Adrenal gland (tissue), 12 donors: Measurements from ENCODE around the gene DOK6. TPM values are rescaled to one million over a fixed set of nuclear protein-coding genes. Genes with fewer than 3 reads are reported as not detected.
A peak's percentile ranks its signal among the peaks of the same experiment; 100 is the strongest.

Experiments
- DNase-seq, 7 donors: peaks; one replicate each; pipeline ENCODE4 v3.0.0-alpha.2; 2019 to 2020
- H3K27ac ChIP-seq, 5 donors: fragments of 200-600 bp; sonication (generic) in 4 of 5; 1 replicate in 3 of 5; 2 replicates in 2 of 5; pipeline versions ENCODE4 v1.5.1 to v1.8.0; 2016 to 2020; ENCODE audit warnings: mild to moderate bottlenecking in 1 of 5
- H3K27me3 ChIP-seq: fragments of 200-600 bp; 2 replicates; pipeline ENCODE4 v1.8.0; 2021
- H3K36me3 ChIP-seq, 2 donors: fragments of 200-600 bp; replicated peaks in 1 of 2; 1 replicate in 1 of 2; 2 replicates in 1 of 2; pipeline versions ENCODE4 v1.5.1 to v1.8.0; 2018 to 2022
- H3K4me1 ChIP-seq, 2 donors: fragments of 200-600 bp; replicated peaks in 1 of 2; 1 replicate in 1 of 2; 2 replicates in 1 of 2; pipeline versions ENCODE4 v1.5.1 to v1.8.0; 2018 to 2021
- H3K4me3 ChIP-seq, 4 donors: fragments of 200-600 bp; sonication (generic) in 3 of 4; one replicate each; pipeline ENCODE4 v1.5.1; 2016 to 2018
- H3K9me3 ChIP-seq, 3 donors: fragments of 200-600 bp; sonication (generic) in 1 of 3; replicated peaks in 1 of 3; 1 replicate in 2 of 3; 2 replicates in 1 of 3; pipeline versions ENCODE4 v1.5.1 to v1.8.0; 2016 to 2021
- CTCF ChIP-seq, 6 experiments: fragments of 450-650 bp in 4 of 6; fragments of 200-600 bp in 2 of 6; sonication (generic) in 1 of 6; IDR thresholded peaks; 1 replicate in 5 of 6; 2 replicates in 1 of 6; pipeline versions ENCODE4 v1.5.1 to v1.8.0; 2016 to 2021; ENCODE audit warnings: antibody characterized with exemption in 6 of 6, mild to moderate bottlenecking in 2 of 6, moderate library complexity in 1 of 6
- POLR2A ChIP-seq, 2 donors: fragments of 450-650 bp; IDR thresholded peaks; one replicate each; pipeline ENCODE4 v1.6.1; 2017; ENCODE audit warnings: antibody characterized with exemption in 2 of 2, mild to moderate bottlenecking in 2 of 2, moderate library complexity in 1 of 2
- WGBS, 4 donors: extraction: QIAGEN DNeasy Blood & Tissue Kit in 2 of 4; methylation state at CpG; one replicate each; pipeline versions ENCODE4 v1.1.5 to v1.1.7; 2013 to 2017; 5-methylcytosine and 5-hydroxymethylcytosine counted together
- intact Hi-C, 2 donors: fragments of 100-400 bp; cut with DNase I; formaldehyde crosslinking; loops; one replicate each; pipeline versions ENCODE4 v1.14.1 to v1.15.0; 2022 to 2023
- polyA plus RNA-seq, 3 donors: library from polyadenylated mRNA; stranded (reverse); fragments of 200-250 nt in 2 of 3; fragments of 350-450 nt in 1 of 3; fragmentation: Illumina TruSeq in 1 of 3; extraction: RNeasy Lipid Tissue Mini Kit (QIAGEN cat#74804) in 1 of 3; gene quantifications; one replicate each; pipeline ENCODE4 v1.2.3, GENCODE V29; 2013 to 2014
- total RNA-seq, 9 donors: library from RNA; depleted of rRNA in 4 of 9; stranded (reverse); fragments of >200 nt in 4 of 9; fragments of 120-200 nt in 1 of 9; fragmentation: NEBNext Ultra II Directional in 1 of 9; extraction: Animal tissue kit (Norgen Biotek cat#: 25700) in 1 of 9; gene quantifications; one replicate each; pipeline versions ENCODE4 v1.1.0 to v1.2.4, GENCODE V29; 2013 to 2023
- donor health status: healthy with polysubstance abuse.
- donor health status: Bipolar disorder and iron deficiency.
- donor health status: DM: yes; HTN: yes; CAD: no.
- donor health status: DM: no; HTN: no; CAD: no.
- donor health status: DM: no; HTN: no; CAD: no.
- donor health status: DM: yes; HTN: yes; CAD: no.

Gene DOK6
- total and polyA plus RNA-seq, 12 donors = 0.24 to 4.5 (median 0.76) TPM

- Histone ChIP-seq H3K36me3 (no peaks in the 10 kb centered on the region), H3K27me3 (peaks cover 19% of the 10 kb centered on the region), H3K9me3 (no peaks in the 10 kb centered on the region), H3K27ac (peak overlapping the region in 2 of 5 donors; percentile 17 to 30), H3K4me3 (peak overlapping the region in 2 of 4 donors; percentile 22 to 53), H3K4me1 (no peaks in the 10 kb centered on the region)
- no peak for TF ChIP-seq POLR2A (IDR thresholded peaks at IDR 0.05)
- no peak for TF ChIP-seq CTCF (IDR thresholded peaks at IDR 0.05)
- DNase-seq = peak in 1 of 7 donors; percentile 17
- 0 to 1% (median 1%) methylated on average over 1 to 66 of the region's 66 CpGs for WGBS, 4 donors
- intact Hi-C loops = no loop called here
Observed at GRCh38 chr18:69401226-69401971, 711 bp downstream of the DOK6 start.

- no peaks in the 10 kb centered on the region for H3K4me1 ChIP-seq
- WGBS, 4 donors = 5 to 8% (median 6%) methylated on average over 15 to 19 of the region's 19 CpGs
- intact Hi-C loops = no loop called here
- H3K9me3 ChIP-seq = no peaks in the 10 kb centered on the region
- peaks cover 19% of the 10 kb centered on the region for H3K27me3 ChIP-seq
- no peaks in the 10 kb centered on the region for H3K36me3 ChIP-seq
- H3K4me3 ChIP-seq = peak overlapping the region in 1 of 4 donors; percentile 53
- no peak for TF ChIP-seq POLR2A (IDR thresholded peaks at IDR 0.05)
- TF ChIP-seq CTCF (IDR thresholded peaks at IDR 0.05) = no peak
- no peak for DNase-seq
- H3K27ac ChIP-seq = no peak overlapping the region
Observed at GRCh38 chr18:69401972-69402532, 1.4 kb downstream of the DOK6 start.

- H3K36me3 ChIP-seq = no peaks in the 10 kb centered on the region
- peak overlapping the region in 1 of 4 donors; percentile 53 for H3K4me3 ChIP-seq
- no peak for DNase-seq
- H3K4me1 ChIP-seq = no peaks in the 10 kb centered on the region
- H3K27ac ChIP-seq = no peak overlapping the region
- intact Hi-C loops = no loop called here
- 12 to 21% (median 15%) methylated on average over 6 to 20 of the region's 20 CpGs for WGBS, 4 donors
- peaks cover 19% of the 10 kb centered on the region for H3K27me3 ChIP-seq
- no peaks in the 10 kb centered on the region for H3K9me3 ChIP-seq
- TF ChIP-seq POLR2A (IDR thresholded peaks at IDR 0.05) (no peak), CTCF (IDR thresholded peaks at IDR 0.05) (no peak)
Observed at GRCh38 chr18:69402533-69402989, 1.9 kb downstream of the DOK6 start.

- intact Hi-C loops = no loop called here
- no peak overlapping the region for H3K4me3 ChIP-seq
- no peaks in the 10 kb centered on the region for H3K9me3 ChIP-seq
- no peaks in the 10 kb centered on the region for H3K4me1 ChIP-seq
- H3K36me3 ChIP-seq = no peaks in the 10 kb centered on the region
- no peak for DNase-seq
- TF ChIP-seq CTCF (IDR thresholded peaks at IDR 0.05) (no peak), POLR2A (IDR thresholded peaks at IDR 0.05) (no peak)
- no peaks in the 10 kb centered on the region for H3K27me3 ChIP-seq
- no peak overlapping the region for H3K27ac ChIP-seq
- WGBS, 4 donors = 67 to 94% (median 75%) methylated on average over 1 of the region's 1 CpG
Observed at GRCh38 chr18:69408522-69408921, 7.8 kb downstream of the DOK6 start.
